Measurements from ENCODE around the gene GOLGA3.

DNA sequence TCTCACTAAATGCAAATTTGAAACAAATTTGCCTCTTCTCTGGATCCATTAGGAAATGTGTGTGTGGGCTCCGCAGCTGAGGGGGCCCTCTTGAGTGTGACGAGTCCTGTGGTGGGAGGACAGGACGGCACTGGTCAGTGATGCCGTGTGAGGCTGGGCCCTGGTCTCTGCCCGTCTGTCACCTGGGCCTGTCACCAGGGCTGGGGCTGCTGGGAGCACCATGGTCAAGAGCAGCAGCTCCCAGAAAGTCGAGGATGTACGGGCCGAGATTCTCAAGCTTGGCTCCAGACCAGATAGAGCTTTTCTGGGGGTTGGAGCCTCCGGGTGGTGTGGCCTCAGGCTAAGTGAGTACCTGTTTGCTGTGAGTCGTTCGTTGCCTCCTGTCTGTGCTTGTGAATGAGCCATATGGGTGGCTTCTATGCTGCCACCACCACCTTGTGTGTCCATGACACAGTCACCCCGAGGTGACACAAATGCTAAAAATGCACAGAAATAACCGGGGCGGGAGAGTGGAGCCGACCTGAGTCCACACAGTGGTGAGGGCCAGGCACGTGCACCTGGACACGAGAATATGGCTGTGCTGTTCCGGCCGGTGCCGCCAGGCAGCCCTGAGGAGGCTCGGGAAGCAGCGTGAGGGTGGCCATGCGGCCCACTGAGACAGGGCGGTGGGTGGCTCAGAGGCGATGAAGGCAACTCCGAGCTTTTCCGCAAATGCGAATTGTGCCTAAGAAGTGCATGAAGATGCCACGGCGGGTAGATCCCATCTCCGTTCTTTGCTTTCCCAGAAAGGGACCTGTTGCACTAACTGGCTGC is 109.3 kb downstream of the GOLGA3 start:
- TF ChIP-seq, protein P1, sequence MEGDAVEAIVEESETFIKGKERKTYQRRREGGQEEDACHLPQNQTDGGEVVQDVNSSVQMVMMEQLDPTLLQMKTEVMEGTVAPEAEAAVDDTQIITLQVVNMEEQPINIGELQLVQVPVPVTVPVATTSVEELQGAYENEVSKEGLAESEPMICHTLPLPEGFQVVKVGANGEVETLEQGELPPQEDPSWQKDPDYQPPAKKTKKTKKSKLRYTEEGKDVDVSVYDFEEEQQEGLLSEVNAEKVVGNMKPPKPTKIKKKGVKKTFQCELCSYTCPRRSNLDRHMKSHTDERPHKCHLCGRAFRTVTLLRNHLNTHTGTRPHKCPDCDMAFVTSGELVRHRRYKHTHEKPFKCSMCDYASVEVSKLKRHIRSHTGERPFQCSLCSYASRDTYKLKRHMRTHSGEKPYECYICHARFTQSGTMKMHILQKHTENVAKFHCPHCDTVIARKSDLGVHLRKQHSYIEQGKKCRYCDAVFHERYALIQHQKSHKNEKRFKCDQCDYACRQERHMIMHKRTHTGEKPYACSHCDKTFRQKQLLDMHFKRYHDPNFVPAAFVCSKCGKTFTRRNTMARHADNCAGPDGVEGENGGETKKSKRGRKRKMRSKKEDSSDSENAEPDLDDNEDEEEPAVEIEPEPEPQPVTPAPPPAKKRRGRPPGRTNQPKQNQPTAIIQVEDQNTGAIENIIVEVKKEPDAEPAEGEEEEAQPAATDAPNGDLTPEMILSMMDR (IDR thresholded peaks at IDR 0.05; ENCODE audit: low read depth, low read length), result no peak
- TF ChIP-seq POLR2A (IDR thresholded peaks at IDR 0.05; ENCODE audit: extremely low read depth, insufficient read length), result no peak
- TF ChIP-seq, protein P2, sequence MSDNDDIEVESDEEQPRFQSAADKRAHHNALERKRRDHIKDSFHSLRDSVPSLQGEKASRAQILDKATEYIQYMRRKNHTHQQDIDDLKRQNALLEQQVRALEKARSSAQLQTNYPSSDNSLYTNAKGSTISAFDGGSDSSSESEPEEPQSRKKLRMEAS (IDR thresholded peaks at IDR 0.05; ENCODE audit: low read depth, low read length), result no peak

Measured in NB4 (cell line).